Pancreas (tissue), 10 donors: ENCODE measurements around the gene FCRL1. TPM values are rescaled to one million over a fixed set of nuclear protein-coding genes. Genes with fewer than 3 reads are reported as not detected.

Experiments used
- ATAC-seq, 4 donors: fragments of 200-7000 bp; cut with Tn5 transposase; one replicate each; pipeline versions ENCODE4 v1.8.0 to v1.9.1; 2020; ENCODE audit warnings: mild to moderate bottlenecking in 4 of 4, moderate library complexity in 4 of 4
- DNase-seq, 6 donors: peaks; one replicate each; pipeline ENCODE4 v3.0.0-alpha.2; 2020
- FAIRE-seq: peaks from 2 replicates; lab custom pipeline; 2012; peaks lifted over from hg19 to GRCh38; lab: Jason Lieb, UNC
- H3K27ac ChIP-seq, 4 donors: fragments of 200-600 bp; sonication (generic); 1 replicate in 3 of 4; 2 replicates in 1 of 4; pipeline versions ENCODE4 v1.5.0 to v1.8.0; 2020
- H3K27me3 ChIP-seq, 4 donors: fragments of 200-600 bp; one replicate each; pipeline ENCODE4 v1.8.0; 2021
- H3K36me3 ChIP-seq, 3 donors: fragments of 200-600 bp; sonication (generic) in 1 of 3; one replicate each; pipeline versions ENCODE4 v1.5.0 to v1.8.0; 2020 to 2021
- H3K4me1 ChIP-seq, 3 donors: fragments of 200-600 bp; one replicate each; pipeline ENCODE4 v1.8.0; 2021
- H3K4me3 ChIP-seq, 4 donors: fragments of 200-600 bp; sonication (generic) in 2 of 4; one replicate each; pipeline versions ENCODE4 v1.5.0 to v1.8.0; 2020 to 2021
- H3K9me3 ChIP-seq, 4 donors: fragments of 200-600 bp; one replicate each; pipeline ENCODE4 v1.8.0; 2021
- WGBS, 2 donors: extraction: QIAGEN DNeasy Blood & Tissue Kit; methylation state at CpG; one replicate each; pipeline ENCODE4 v1.1.7; 2013; 5-methylcytosine and 5-hydroxymethylcytosine counted together
- intact Hi-C, 3 donors: fragments of 100-400 bp; cut with DNase I; formaldehyde crosslinking; loops; one replicate each; pipeline versions ENCODE4 v1.11.1 to v1.14.2; 2022
- polyA plus RNA-seq, 2 donors: library from polyadenylated mRNA; stranded (reverse); fragments of 200-250 nt; gene quantifications; one replicate each; pipeline ENCODE4 v1.2.3, GENCODE V29; 2013
- total RNA-seq, 6 donors: library from RNA; stranded (reverse); fragmentation: NEBNext Ultra II Directional in 4 of 6; extraction: Animal tissue kit (Norgen Biotek cat#: 25700) in 4 of 6; gene quantifications; one replicate each; pipeline versions ENCODE4 v1.2.1 to v1.2.4, GENCODE V29; 2021 to 2023
- TF ChIP-seq, protein P1 (sequence below), 4 donors: fragments of 200-600 bp; sonication (generic) in 3 of 4; IDR thresholded peaks; one replicate each; pipeline versions ENCODE4 v1.5.0 to v1.8.0; 2021; ENCODE audit warnings: antibody characterized with exemption in 4 of 4
- donor health status: healthy with polysubstance abuse.
- donor health status: DM: no; HTN: no; CAD: no; lungs with moderate emphysema.
- donor health status: DM: no; HTN: no; CAD: no.
- donor health status: control.
- donor health status: control.
- donor health status: Bipolar disorder and iron deficiency.
- donor health status: DM: yes; HTN: yes; CAD: no.
- donor health status: DM: no; HTN: no; CAD: no.
- donor health status: DM: no; HTN: no; CAD: no.
- donor health status: DM: yes; HTN: yes; CAD: no.

Gene FCRL1
- total and polyA plus RNA-seq, 8 donors: 0.02 to 0.18 TPM; not detected in 6

DNA sequence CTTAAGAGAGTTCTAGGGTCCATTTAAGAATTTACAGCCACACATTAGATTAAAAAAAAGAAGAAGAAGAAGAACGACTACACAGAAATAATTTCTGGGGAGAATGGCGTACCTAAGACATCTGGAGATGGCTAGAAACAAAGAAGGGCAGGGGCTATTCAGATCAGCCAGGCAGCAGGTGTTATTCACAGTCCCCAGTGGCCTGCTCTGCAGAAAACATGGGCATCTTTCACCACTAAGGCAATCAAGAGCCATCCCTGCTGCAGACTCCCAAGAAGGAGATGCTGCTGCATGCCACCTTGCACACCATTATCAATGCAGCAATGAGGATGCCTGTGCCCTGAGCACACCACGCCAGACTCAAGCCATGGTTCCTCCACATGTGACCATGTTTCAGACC, 35.1 kb downstream of the FCRL1 start:
- H3K27ac ChIP-seq: no peak overlapping the region
- H3K4me1 ChIP-seq: no peaks in the 10 kb centered on the region
- H3K4me3 ChIP-seq: no peak overlapping the region
- H3K36me3 ChIP-seq: no peaks in the 10 kb centered on the region
- TF ChIP-seq, protein P1, sequence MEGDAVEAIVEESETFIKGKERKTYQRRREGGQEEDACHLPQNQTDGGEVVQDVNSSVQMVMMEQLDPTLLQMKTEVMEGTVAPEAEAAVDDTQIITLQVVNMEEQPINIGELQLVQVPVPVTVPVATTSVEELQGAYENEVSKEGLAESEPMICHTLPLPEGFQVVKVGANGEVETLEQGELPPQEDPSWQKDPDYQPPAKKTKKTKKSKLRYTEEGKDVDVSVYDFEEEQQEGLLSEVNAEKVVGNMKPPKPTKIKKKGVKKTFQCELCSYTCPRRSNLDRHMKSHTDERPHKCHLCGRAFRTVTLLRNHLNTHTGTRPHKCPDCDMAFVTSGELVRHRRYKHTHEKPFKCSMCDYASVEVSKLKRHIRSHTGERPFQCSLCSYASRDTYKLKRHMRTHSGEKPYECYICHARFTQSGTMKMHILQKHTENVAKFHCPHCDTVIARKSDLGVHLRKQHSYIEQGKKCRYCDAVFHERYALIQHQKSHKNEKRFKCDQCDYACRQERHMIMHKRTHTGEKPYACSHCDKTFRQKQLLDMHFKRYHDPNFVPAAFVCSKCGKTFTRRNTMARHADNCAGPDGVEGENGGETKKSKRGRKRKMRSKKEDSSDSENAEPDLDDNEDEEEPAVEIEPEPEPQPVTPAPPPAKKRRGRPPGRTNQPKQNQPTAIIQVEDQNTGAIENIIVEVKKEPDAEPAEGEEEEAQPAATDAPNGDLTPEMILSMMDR (IDR thresholded peaks at IDR 0.05): no peak
- DNase-seq (no peak), FAIRE-seq (no peak), ATAC-seq (no peak)
- intact Hi-C loops: no loop called here
- no peaks in the 10 kb centered on the region for H3K27me3 ChIP-seq
- no peaks in the 10 kb centered on the region for H3K9me3 ChIP-seq
- WGBS, 2 donors: 46 to 68% methylated on average over 3 of the region's 3 CpGs

DNA sequence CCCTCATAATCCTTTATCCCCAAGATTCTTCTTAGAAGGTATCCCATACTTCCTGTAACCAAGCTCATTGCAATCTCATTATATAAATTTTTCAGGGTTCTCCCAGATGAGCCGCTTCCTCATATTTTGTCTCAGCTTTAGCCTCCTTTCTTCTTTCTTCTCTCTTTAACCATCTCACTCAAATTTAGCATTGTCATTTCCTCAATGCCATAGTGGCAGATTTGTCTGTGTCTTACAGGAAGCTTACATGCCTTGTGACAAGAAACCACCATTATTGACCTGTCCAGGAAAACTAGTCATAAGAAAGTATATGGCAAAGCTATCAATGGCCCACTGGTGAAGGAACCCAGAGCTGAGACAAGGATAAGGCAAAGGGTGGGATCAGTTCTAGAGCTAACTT, 37.0 kb downstream of the FCRL1 start:
- intact Hi-C loops: no loop called here
- Histone ChIP-seq H3K36me3 (no peaks in the 10 kb centered on the region), H3K27me3 (no peaks in the 10 kb centered on the region), H3K4me3 (no peak overlapping the region), H3K27ac (no peak overlapping the region), H3K9me3 (no peaks in the 10 kb centered on the region), H3K4me1 (no peaks in the 10 kb centered on the region)
- ATAC-seq (no peak), FAIRE-seq (no peak), DNase-seq (no peak)
- WGBS, 2 donors: 90 to 93% methylated on average over 1 of the region's 1 CpG
- TF ChIP-seq, protein P1 (IDR thresholded peaks at IDR 0.05): no peak

DNA sequence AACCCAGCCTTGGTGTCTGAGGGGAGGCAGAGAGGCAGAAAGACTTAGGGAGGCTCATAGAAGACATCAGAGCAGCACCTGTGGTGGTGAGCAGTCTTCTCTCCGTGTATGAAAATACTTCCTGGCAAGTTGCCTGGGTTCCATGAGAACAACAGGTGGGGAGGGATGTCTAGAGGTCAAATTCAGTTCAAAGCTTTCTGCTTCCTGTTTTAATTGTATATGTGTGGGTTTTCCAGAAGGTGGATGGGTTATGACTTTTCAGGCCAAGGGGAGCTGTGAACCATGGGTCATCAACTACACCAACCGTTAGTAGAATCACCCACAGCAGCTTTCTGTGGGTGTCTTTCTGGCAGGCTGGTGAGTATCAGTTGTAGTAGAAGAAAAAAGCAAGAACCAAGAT, 38.9 kb downstream of the FCRL1 start:
- H3K4me3 ChIP-seq: no peak overlapping the region
- H3K27ac ChIP-seq: no peak overlapping the region
- H3K27me3 ChIP-seq: no peaks in the 10 kb centered on the region
- DNase-seq (no peak), FAIRE-seq (no peak), ATAC-seq (no peak)
- 36 to 42% methylated on average over 2 of the region's 2 CpGs for WGBS, 2 donors
- intact Hi-C loops: no loop called here
- no peaks in the 10 kb centered on the region for H3K9me3 ChIP-seq
- no peaks in the 10 kb centered on the region for H3K36me3 ChIP-seq
- TF ChIP-seq, protein P1 (IDR thresholded peaks at IDR 0.05): no peak
- no peaks in the 10 kb centered on the region for H3K4me1 ChIP-seq

- no peaks in the 10 kb centered on the region for H3K9me3 ChIP-seq
- DNase-seq (no peak), ATAC-seq (no peak), FAIRE-seq (no peak)
- no peaks in the 10 kb centered on the region for H3K4me1 ChIP-seq
- intact Hi-C loops: no loop called here
- no peaks in the 10 kb centered on the region for H3K36me3 ChIP-seq
- no peaks in the 10 kb centered on the region for H3K27me3 ChIP-seq
- no peak within 1 kb of the TSS for H3K27ac ChIP-seq
- TF ChIP-seq, protein P1 (IDR thresholded peaks at IDR 0.05): no peak
- H3K4me3 ChIP-seq: no peak within 1 kb of the TSS
- 72 to 83% methylated on average over 1 of the region's 1 CpG for WGBS, 2 donors
These were observed 42.9 kb downstream of the FCRL1 start, which contains the start of gene FCRL2 for GRCh38 chr1:157776971-157777391. TSS of gene FCRL2 (minus strand) at chr1:157777132. CDS start at chr1:157777073, 59 bp downstream.

DNA sequence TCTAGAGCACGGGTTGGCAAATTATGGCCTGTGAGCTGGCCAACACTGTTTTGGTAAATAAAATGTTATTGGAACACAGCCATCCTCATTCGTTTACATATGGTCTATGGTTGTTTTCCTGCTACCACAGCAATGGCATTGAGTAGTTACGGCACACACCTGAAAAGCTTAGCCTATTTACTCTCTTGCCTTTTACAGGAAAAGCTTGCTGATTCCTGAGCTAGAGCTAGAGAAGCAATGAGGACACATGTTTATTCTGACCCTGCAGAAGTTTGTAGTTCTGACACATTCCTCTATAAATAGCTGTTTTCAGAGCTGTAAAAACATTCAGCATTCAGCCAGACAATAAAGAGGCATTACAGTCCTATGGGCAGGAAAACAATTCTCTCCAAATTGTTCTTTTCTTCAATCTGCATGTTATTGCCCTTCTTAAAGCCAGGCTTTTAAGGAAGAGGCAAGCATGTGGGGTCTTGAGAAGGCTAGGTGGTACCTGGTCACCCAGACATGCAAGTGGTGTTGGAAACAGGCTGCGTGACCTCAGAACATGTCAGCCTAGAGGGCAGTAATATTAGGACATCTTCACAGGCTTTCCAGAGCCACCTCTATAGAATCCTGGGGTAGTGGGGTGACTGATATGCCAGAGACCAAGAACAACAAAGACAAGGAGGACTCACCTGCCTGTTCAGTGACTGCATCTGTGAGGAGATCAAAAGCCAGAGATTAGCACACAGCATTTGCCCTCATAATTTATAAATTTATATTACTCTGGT, 44.6 kb downstream of the FCRL1 start:
- no peak for FAIRE-seq
- intact Hi-C loops: no loop called here
- WGBS, 2 donors: 44 to 47% methylated on average over 4 of the region's 4 CpGs
- no peak overlapping the region for H3K27ac ChIP-seq
- no peak for ATAC-seq
- H3K9me3 ChIP-seq: no peaks in the 10 kb centered on the region
- DNase-seq: no peak
- no peak overlapping the region for H3K4me3 ChIP-seq
- H3K36me3 ChIP-seq: no peaks in the 10 kb centered on the region
- no peaks in the 10 kb centered on the region for H3K27me3 ChIP-seq
- TF ChIP-seq, protein P1 (IDR thresholded peaks at IDR 0.05): no peak
- H3K4me1 ChIP-seq: no peaks in the 10 kb centered on the region
